ENCODE results near the gene RPS23.
"Not testable (repeated sequence)": the region's sequence is repeated elsewhere in the genome, so short reads cannot be mapped to it uniquely, and the experiment has no call there.

RPS23 gene

DNA sequence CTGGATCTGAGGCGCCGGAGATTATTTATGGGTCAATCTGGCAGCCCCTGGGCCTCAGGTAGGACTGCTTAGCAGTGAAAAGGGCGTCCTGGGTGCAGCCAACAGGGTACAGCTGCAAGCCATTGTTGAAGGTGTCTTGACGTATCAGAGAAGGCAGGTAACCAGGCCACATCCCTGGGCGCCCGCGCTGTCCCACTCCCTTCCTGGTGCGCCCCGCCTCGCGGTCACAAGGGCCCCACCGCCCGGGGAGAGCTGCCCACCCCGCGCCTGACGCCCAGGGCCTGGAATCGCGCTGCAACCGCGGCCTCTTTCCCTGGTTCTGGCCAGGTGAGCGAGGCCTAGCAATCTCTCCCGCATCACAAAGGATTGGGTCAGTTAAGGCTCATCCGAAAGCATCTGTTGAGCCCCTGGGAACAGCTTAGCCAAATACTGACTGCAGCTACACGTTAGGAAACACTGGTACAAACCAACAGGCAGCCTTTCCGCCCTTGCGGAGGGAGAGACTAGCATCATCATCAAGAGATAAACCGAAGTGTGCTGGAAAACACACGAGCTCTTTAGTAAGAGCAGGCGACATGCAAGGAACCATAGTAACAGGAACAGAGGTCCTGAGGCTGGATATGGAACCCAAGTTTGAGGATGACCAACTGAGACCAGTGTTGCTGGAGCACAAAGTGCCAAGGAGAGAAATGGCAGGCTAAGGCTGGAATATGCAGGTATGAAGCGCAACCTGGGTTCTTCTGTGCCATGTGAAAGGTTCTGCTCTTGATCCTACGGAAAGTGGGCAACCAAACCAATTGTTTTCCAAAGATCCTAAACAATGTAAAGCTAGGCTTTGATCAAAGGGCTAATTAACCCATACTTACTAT is 3.6 kb downstream of the RPS23 start:
- H3K27ac Mint-ChIP-seq, result peak overlapping the region; percentile 33 to 74
- peaks cover 44% of the 10 kb centered on the region for H3K4me1 Mint-ChIP-seq
- no peak for DNase-seq

DNA sequence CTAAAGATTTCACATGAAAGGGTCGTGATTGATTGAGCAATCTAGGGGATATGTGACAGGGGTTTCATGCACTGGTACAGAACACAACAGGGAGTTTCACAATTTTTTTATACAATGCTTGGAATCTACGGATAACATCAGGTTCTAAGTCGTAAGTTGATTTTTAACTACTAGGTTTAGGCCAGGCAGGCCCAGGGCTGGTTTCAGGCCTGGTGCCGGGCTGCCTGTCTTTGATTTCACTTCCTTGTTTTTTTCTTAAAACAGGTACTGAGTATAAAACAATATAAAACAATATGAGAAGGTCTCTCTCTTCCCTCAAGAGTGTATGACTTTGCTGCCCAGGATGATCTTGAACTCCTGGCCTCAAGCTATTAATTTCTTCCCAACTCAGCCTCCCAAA is 4.7 kb downstream of the RPS23 start:
- H3K9me3 Mint-ChIP-seq, H3K4me3 Mint-ChIP-seq, ATAC-seq, H3K27me3 Mint-ChIP-seq, DNase-seq: not testable (repeated sequence)
- Mint-ChIP-seq H3K27ac (peak overlapping the region in 1 of 2 donors; percentile 59), H3K4me1 (peaks cover 38% of the 10 kb centered on the region)

More for the DNA sequence above, 3.6 kb downstream of the RPS23 start:
- no peak overlapping the region for H3K4me3 Mint-ChIP-seq
- H3K9me3 Mint-ChIP-seq, result no peaks in the 10 kb centered on the region
- no peaks in the 10 kb centered on the region for H3K27me3 Mint-ChIP-seq
- no peak for ATAC-seq

DNA sequence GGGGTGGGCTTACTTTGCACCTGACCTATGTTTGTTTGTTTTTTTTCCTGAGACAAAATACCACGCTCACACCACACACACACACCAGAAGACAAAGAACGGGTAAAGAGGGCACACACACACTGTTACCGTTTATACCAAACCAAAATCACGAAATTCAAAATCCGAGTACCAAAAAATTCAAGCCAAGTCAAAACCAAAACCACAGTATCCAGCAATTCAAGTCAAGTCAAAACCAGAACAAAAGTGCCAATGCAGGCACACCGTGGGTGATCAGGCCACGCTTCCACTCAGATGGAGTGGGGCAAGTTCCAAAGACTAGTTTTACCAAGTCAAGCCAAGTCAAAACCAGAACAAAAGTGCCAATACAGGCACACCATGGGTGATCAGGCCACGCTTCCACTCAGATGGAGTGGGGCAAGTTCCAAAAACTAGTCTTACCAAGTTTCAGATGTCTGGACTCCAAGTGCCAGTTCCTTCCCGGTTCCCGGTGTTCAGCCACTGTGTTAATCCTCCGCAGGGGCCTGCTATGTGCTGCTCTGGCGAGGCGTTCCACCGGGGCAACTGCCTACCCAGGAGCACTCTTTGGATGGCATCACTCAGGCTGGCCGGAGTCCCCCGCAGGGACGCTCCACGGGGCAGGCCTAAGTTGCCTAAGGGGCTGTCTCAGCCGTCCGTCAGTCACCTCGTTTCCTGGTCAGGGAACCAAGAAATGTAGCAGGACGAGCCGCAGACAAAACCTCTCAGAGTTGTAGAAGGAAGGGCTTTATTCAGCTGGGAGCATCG is 5.4 kb downstream of the RPS23 start:
- H3K27ac Mint-ChIP-seq, result peak overlapping the region in 1 of 2 donors; percentile 34
- not testable (repeated sequence) for H3K4me3 Mint-ChIP-seq, ATAC-seq, DNase-seq, H3K27me3 Mint-ChIP-seq, H3K9me3 Mint-ChIP-seq
- H3K4me1 Mint-ChIP-seq, result peaks cover 38% of the 10 kb centered on the region

DNA sequence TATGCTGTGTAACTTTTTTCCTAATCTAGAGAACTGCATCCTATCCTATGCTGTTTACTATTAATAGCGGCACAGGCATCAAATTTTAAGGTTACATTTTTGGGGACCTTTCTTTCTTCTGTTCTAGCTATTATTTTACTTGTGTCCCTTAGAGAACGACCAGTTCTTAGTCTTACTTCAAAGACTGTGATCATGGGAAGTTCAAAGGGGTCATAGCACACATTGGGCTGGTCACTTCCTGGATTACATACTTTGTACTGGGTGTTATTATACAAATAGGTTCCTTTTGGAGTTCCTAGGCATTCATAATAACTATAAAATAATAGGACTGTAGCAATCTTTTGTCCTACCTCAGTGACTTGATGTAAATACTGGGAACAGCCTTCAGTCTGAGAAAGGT is 8.8 kb downstream of the RPS23 start:
- DNase-seq, H3K4me3 Mint-ChIP-seq, ATAC-seq, H3K9me3 Mint-ChIP-seq, H3K27ac Mint-ChIP-seq, H3K27me3 Mint-ChIP-seq: not testable (repeated sequence)
- H3K4me1 Mint-ChIP-seq, result peaks cover 20% of the 10 kb centered on the region

GRCh38 chr5:82267297-82267933 is 10.7 kb downstream of the RPS23 start:
- not testable (repeated sequence) for H3K27ac Mint-ChIP-seq

DNA sequence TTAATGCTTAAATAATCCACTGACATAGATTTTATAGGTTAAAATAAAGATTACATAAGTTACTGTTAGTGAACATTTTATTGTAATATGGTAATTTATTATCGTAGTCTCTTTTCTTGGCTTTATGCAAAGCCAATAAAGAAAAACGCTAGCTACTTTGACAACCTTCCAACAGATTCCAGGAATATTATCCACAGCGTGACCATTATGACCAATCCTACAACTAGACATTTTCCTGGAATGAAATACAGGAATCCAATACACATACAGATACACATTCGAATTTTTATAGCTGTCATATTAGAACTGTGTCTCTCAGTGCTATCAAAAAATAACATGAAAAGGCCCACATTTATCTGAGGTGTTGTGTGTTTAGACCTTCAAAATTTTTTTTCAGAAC is 13.1 kb downstream of the RPS23 start:
- Mint-ChIP-seq H3K4me1 (no peaks in the 10 kb centered on the region), H3K27me3 (no peaks in the 10 kb centered on the region), H3K27ac (peak overlapping the region in 1 of 2 donors; percentile 64), H3K4me3 (no peak overlapping the region), H3K9me3 (no peaks in the 10 kb centered on the region)
- no peak for ATAC-seq
- no peak for DNase-seq

More at GRCh38 chr5:82267297-82267933, 10.7 kb downstream of the RPS23 start:
- ATAC-seq, H3K9me3 Mint-ChIP-seq, H3K27me3 Mint-ChIP-seq, H3K4me1 Mint-ChIP-seq, H3K4me3 Mint-ChIP-seq, DNase-seq: not testable (repeated sequence)

DNA sequence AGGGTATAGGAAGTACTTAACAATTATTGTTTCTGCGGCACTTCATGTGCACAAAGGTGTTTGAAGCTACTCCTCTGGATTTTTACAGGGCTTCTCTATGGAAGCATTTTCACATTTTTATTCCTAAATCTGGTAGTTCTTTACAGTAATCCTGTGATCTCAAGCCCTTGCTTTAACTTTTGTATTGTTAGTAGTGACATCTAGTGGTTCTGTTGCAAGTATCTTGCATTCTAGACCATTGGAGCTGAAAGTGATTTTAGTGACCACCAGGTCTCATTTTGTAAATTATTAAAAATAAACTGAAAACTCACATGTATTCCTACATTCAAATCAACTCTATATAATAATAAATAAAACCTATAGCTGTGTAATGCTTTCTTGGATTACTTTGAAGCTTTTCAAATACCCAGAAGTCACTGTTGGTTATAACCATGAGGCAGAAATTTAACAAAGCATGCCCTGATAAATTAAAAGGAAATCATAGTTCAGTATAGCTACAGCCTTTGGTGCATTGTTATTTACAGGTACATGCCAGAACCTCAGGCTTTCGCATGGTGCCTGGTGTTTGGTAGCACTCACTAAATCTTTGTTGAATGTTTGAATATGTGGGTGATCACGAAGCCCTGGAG is 18.9 kb downstream of the RPS23 start:
- H3K27ac Mint-ChIP-seq, result no peak overlapping the region
- DNase-seq (no peak), ATAC-seq (no peak)
- no peaks in the 10 kb centered on the region for H3K4me1 Mint-ChIP-seq
- no peak overlapping the region for H3K4me3 Mint-ChIP-seq
- no peaks in the 10 kb centered on the region for H3K27me3 Mint-ChIP-seq
- no peaks in the 10 kb centered on the region for H3K9me3 Mint-ChIP-seq

DNA sequence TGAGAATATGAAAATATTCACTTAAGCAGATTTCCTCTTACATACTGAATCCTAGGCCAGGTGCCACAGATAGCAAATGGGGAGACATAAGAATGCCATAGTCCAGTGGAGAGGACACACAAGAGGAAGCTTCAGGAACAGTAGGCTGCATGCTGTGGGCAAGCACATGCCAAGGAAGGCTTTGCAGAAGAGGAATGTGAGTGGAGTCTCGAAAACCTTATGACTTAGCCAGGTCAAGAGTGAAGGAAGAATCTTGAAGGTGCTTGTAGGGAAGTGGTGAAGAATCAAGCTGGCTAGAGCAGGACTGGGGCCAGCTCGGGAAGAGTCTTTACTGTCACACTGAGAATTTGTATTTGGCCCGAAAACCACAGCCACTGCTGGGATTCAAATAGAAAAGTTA is 20.4 kb downstream of the RPS23 start:
- H3K4me3 Mint-ChIP-seq, result no peak overlapping the region

GRCh38 chr5:82257247-82257646 is 20.9 kb downstream of the RPS23 start:
- ATAC-seq, result no peak
- no peak overlapping the region for H3K4me3 Mint-ChIP-seq

More for the DNA sequence above, 20.4 kb downstream of the RPS23 start:
- H3K4me1 Mint-ChIP-seq, result no peaks in the 10 kb centered on the region
- DNase-seq, result no peak
- H3K27me3 Mint-ChIP-seq, result no peaks in the 10 kb centered on the region
- ATAC-seq, result no peak
- no peaks in the 10 kb centered on the region for H3K9me3 Mint-ChIP-seq
- H3K27ac Mint-ChIP-seq, result no peak overlapping the region

GRCh38 chr5:82255844-82256243 is 22.3 kb downstream of the RPS23 start:
- ATAC-seq, result no peak
- Mint-ChIP-seq H3K4me3 (no peak overlapping the region), H3K9me3 (no peaks in the 10 kb centered on the region), H3K27ac (peak overlapping the region in 1 of 2 donors; percentile 10), H3K4me1 (no peaks in the 10 kb centered on the region), H3K27me3 (no peaks in the 10 kb centered on the region)
- DNase-seq, result no peak

More at GRCh38 chr5:82257247-82257646, 20.9 kb downstream of the RPS23 start:
- Mint-ChIP-seq H3K9me3 (no peaks in the 10 kb centered on the region), H3K27ac (no peak overlapping the region), H3K4me1 (no peaks in the 10 kb centered on the region), H3K27me3 (no peaks in the 10 kb centered on the region)
- no peak for DNase-seq

DNA sequence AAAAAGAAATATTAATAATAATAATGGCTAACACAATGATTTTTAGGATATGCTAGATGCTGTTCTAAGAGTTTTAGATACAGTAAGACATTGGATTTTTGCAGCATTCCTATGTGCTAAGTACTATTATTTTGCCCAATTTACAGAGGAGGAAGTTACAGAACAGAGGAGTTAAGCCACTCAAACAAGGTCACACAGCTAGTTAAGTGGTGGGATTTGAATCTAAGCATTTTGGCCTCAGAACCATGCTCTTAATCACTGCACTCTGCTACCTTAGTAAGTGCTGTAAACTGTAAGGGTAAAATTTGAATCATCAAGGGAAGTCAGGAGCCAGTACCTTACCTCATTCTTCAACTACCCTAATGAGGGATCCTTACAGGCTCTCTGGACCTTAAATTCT is 25.4 kb downstream of the RPS23 start:
- DNase-seq (no peak), ATAC-seq (no peak)
- H3K4me1 Mint-ChIP-seq, result no peaks in the 10 kb centered on the region

DNA sequence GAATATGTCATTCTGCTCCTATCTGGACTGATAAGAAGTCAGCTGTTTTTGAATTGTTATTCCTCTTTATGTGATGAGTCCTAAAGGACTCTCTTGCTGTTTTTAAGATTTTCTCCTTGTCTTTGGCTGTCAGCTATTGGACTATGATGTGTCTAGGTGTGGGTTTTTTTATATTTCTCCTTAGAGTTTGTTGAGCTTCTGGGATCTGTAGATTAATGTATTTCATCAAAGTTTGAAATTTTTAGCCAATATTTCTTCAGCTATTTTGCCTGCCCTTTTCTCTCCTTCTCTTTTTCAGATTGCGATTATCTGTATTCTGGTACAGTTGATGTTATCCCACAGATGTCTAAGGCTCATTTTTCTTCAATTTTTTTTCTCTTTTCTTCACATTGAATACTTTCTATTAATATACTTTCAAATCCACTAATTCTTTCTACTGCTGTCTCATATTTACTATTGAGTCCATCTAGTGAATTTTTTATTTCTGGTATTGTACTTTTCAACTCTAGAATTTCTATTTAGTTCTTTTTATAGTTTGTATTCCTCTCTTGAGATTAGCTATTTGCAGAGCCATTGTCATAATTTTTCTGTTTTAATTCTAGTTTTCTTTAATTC is 31.1 kb downstream of the RPS23 start:
- H3K27me3 Mint-ChIP-seq, result no peaks in the 10 kb centered on the region
- no peak overlapping the region for H3K4me3 Mint-ChIP-seq
- ATAC-seq (no peak), DNase-seq (no peak)
- H3K4me1 Mint-ChIP-seq, result no peaks in the 10 kb centered on the region
- no peak overlapping the region for H3K27ac Mint-ChIP-seq
- peaks cover 3 to 13% of the 10 kb centered on the region in 2 donors for H3K9me3 Mint-ChIP-seq

More for the DNA sequence above, 25.4 kb downstream of the RPS23 start:
- Mint-ChIP-seq H3K9me3 (peaks cover 0 to 5% of the 10 kb centered on the region in 2 donors), H3K27me3 (no peaks in the 10 kb centered on the region), H3K4me3 (no peak overlapping the region), H3K27ac (no peak overlapping the region)

DNA sequence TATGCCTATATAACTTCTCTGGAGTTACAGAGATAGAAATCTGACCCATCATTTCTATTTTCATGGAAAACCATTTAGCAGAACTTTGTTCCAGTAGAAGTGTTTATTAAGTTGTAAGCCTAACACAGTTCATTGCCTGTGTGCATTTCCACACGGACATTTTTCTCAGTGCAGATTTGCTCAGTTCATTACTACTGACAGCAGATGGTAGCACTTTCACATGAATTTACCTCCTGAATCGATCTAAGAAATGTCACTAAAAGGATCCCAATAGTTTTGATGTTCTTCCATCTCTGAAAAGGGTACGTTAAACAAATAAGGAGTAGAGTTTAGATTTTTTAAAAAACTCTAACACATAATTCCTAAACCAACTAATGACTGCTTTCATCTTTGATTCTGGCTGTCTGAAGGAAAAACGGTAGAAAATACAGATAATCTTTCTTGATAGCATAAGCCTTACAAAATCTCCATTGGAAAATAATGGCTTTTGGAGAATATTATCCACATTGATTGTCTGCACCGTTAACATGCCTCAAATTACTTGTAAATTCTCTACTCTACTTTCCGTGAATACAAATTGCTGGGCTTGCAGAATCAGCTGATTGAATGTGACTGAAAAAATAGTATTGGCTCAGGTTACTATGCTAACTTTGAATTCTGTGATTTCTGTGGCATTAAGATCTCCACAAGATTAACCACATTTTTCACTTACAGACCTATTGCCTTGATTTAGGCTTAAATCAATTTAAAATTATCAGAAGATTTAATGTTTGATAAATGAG is 33.1 kb downstream of the RPS23 start:
- Mint-ChIP-seq H3K4me1 (no peaks in the 10 kb centered on the region), H3K27me3 (no peaks in the 10 kb centered on the region), H3K4me3 (no peak overlapping the region), H3K9me3 (peaks cover 3 to 13% of the 10 kb centered on the region in 2 donors), H3K27ac (no peak overlapping the region)
- ATAC-seq (no peak), DNase-seq (no peak)

DNA sequence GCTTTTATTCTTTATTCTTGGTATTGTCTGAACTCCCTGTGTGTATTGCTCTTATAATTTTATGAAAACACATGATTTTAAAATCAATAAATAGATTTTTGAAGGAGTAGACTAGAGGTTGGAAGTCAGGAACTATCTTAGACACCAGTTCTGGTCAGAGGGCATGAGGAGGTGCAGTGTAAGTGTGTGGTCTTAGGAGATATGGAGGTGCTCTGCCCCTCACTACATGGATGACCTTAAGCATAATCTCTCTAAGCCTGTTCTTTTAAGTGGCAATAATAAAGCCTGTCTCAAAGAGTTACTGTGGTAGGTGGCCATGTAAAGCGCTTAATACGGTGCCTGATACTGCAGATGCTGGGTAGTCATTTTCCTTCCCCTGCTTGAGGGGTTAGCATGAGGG is 34.0 kb downstream of the RPS23 start:
- DNase-seq, result no peak
- ATAC-seq, result no peak
- Mint-ChIP-seq H3K27ac (no peak overlapping the region), H3K9me3 (peaks cover 3 to 13% of the 10 kb centered on the region in 2 donors), H3K27me3 (no peaks in the 10 kb centered on the region), H3K4me1 (no peaks in the 10 kb centered on the region), H3K4me3 (no peak overlapping the region)

Measured in stimulated activated naive CD8-positive, alpha-beta T cell treated with anti-CD3 and anti-CD28 coated beads, Interleukin-15, amount 100 ng/mL, for 72 hours (primary cell).